ENCODE measurements around the gene ANK3.

ANK3 gene

GRCh38 chr10:60175441-60175971 is 214.2 kb downstream of the ANK3 start:
- DNase-seq (ENCODE audit: low read depth): no peak

- DNase-seq (ENCODE audit: low read depth): no peak
These were observed 217.2 kb downstream of the ANK3 start for GRCh38 chr10:60172363-60172990.

- DNase-seq (ENCODE audit: low read depth): peak; percentile 17
These were observed 218.2 kb downstream of the ANK3 start for GRCh38 chr10:60171436-60172013.

GRCh38 chr10:60170250-60170649 is 219.4 kb downstream of the ANK3 start:
- DNase-seq (ENCODE audit: low read depth): no peak

GRCh38 chr10:60169111-60169510 is 220.6 kb downstream of the ANK3 start:
- DNase-seq (ENCODE audit: low read depth): no peak

- no peak for DNase-seq (ENCODE audit: low read depth)
These were observed 222.6 kb downstream of the ANK3 start for GRCh38 chr10:60167050-60167449.

- no peak for DNase-seq (ENCODE audit: low read depth)
These were observed 225.9 kb downstream of the ANK3 start for GRCh38 chr10:60163786-60164185.

GRCh38 chr10:60162631-60163030 is 227.0 kb downstream of the ANK3 start:
- no peak for DNase-seq (ENCODE audit: low read depth)

GRCh38 chr10:60155943-60156683 is 233.6 kb downstream of the ANK3 start:
- no peak for DNase-seq (ENCODE audit: low read depth)

GRCh38 chr10:60155099-60155877 is 234.4 kb downstream of the ANK3 start:
- no peak for DNase-seq (ENCODE audit: low read depth)

GRCh38 chr10:60149003-60149402 is 240.7 kb downstream of the ANK3 start:
- no peak for DNase-seq (ENCODE audit: low read depth)

GRCh38 chr10:60148266-60148840 is 241.3 kb downstream of the ANK3 start:
- DNase-seq (ENCODE audit: low read depth): peak; percentile 78

GRCh38 chr10:60147576-60148265 is 242.0 kb downstream of the ANK3 start:
- no peak for DNase-seq (ENCODE audit: low read depth)

GRCh38 chr10:60147025-60147424 is 242.7 kb downstream of the ANK3 start:
- no peak for DNase-seq (ENCODE audit: low read depth)

- DNase-seq (ENCODE audit: low read depth): no peak
These were observed 245.6 kb downstream of the ANK3 start for GRCh38 chr10:60144099-60144498.

GRCh38 chr10:60142736-60143135 is 246.9 kb downstream of the ANK3 start:
- no peak for DNase-seq (ENCODE audit: low read depth)

GRCh38 chr10:60141896-60142559 is 247.6 kb downstream of the ANK3 start:
- DNase-seq (ENCODE audit: low read depth): no peak

GRCh38 chr10:60140651-60141632 is 248.7 kb downstream of the ANK3 start:
- no peak for DNase-seq (ENCODE audit: low read depth)

- DNase-seq (ENCODE audit: low read depth): peak; percentile 77
These were observed 249.7 kb downstream of the ANK3 start for GRCh38 chr10:60139798-60140566.
